Activated T-helper 17 cell treated with anti-CD3 and anti-CD28 coated beads, Interleukin-2, amount 50 U/mL, for 72 hours (primary cell): Measurements from ENCODE around the gene ANO7. TPM values are rescaled to one million over a fixed set of nuclear protein-coding genes. Genes with fewer than 3 reads are reported as not detected.
A peak's percentile ranks its signal among the peaks of the same experiment; 100 is the strongest.

Source experiments
- ATAC-seq: fragments of 150-1000 bp; cut with Tn5 transposase; replicated peaks from 2 replicates; pipeline ENCODE4 v1.10.0; 2021; ENCODE audit warnings: mild to moderate bottlenecking, moderate library complexity
- H3K27ac Mint-ChIP-seq: one replicate; pipeline ENCODE4 v1.8.0; 2022; ENCODE audit warnings: mixed read lengths
- H3K27me3 Mint-ChIP-seq: one replicate; pipeline ENCODE4 v1.8.0; 2022; ENCODE audit warnings: mixed read lengths
- H3K36me3 Mint-ChIP-seq: one replicate; pipeline ENCODE4 v1.8.0; 2022; ENCODE audit warnings: low read depth, mild to moderate bottlenecking, mixed read lengths
- H3K4me1 Mint-ChIP-seq: one replicate; pipeline ENCODE4 v1.8.0; 2022; ENCODE audit warnings: mixed read lengths
- H3K4me3 Mint-ChIP-seq: one replicate; pipeline ENCODE4 v1.8.0; 2022; ENCODE audit warnings: mild to moderate bottlenecking, mixed read lengths
- H3K9me3 Mint-ChIP-seq: one replicate; pipeline ENCODE4 v1.8.0; 2022; ENCODE audit warnings: mixed read lengths
- total RNA-seq, 2 donors: library from RNA; stranded (reverse); gene quantifications; one replicate each; pipeline ENCODE4 v1.2.3, GENCODE V29; 2022

ANO7 gene
- 10 to 100 TPM in 1 of 2 donors, 1 to 10 TPM in 1; 1.6 to 12.8 TPM for total RNA-seq

GRCh38 chr2:241188361-241189092 lies at the start of gene ANO7:
Gene ANO7 (plus strand): TSS chr2:241188677. CDS start chr2:241190064, 1,387 bp downstream.
- H3K9me3 Mint-ChIP-seq, result no peaks in the 10 kb centered on the region
- no peaks in the 10 kb centered on the region for H3K27me3 Mint-ChIP-seq
- H3K36me3 Mint-ChIP-seq, result peaks cover 3% of the 10 kb centered on the region
- H3K4me3 Mint-ChIP-seq, result no peak within 1 kb of the TSS
- no peak for ATAC-seq
- no peak within 1 kb of the TSS for H3K27ac Mint-ChIP-seq
- H3K4me1 Mint-ChIP-seq, result no peaks in the 10 kb centered on the region

- Mint-ChIP-seq H3K4me3 (no peak overlapping the region), H3K9me3 (no peaks in the 10 kb centered on the region), H3K27me3 (no peaks in the 10 kb centered on the region), H3K4me1 (no peaks in the 10 kb centered on the region), H3K36me3 (peaks cover 61% of the 10 kb centered on the region), H3K27ac (no peak overlapping the region)
- ATAC-seq, result no peak
These were observed 48.7 kb upstream of the ANO7 start for GRCh38 chr2:241139531-241140444.

GRCh38 chr2:241140445-241140840 lies 48.0 kb upstream of the ANO7 start:
- Mint-ChIP-seq H3K36me3 (peaks cover 61% of the 10 kb centered on the region), H3K4me3 (no peak overlapping the region), H3K27ac (peak overlapping the region; percentile 29), H3K9me3 (no peaks in the 10 kb centered on the region), H3K4me1 (no peaks in the 10 kb centered on the region), H3K27me3 (no peaks in the 10 kb centered on the region)
- ATAC-seq, result no peak

GRCh38 chr2:241141214-241141770 lies 47.2 kb upstream of the ANO7 start:
- Mint-ChIP-seq H3K4me3 (no peak overlapping the region), H3K4me1 (no peaks in the 10 kb centered on the region), H3K9me3 (no peaks in the 10 kb centered on the region), H3K27me3 (no peaks in the 10 kb centered on the region), H3K36me3 (peaks cover 53% of the 10 kb centered on the region), H3K27ac (peak overlapping the region; percentile 28)
- no peak for ATAC-seq

GRCh38 chr2:241142063-241142462 lies 46.4 kb upstream of the ANO7 start:
- ATAC-seq, result no peak
- Mint-ChIP-seq H3K4me1 (no peaks in the 10 kb centered on the region), H3K9me3 (no peaks in the 10 kb centered on the region), H3K27me3 (no peaks in the 10 kb centered on the region), H3K4me3 (no peak overlapping the region), H3K36me3 (peaks cover 49% of the 10 kb centered on the region), H3K27ac (peak overlapping the region; percentile 28)

GRCh38 chr2:241142593-241142992 lies 45.9 kb upstream of the ANO7 start:
- Mint-ChIP-seq H3K4me3 (no peak overlapping the region), H3K4me1 (no peaks in the 10 kb centered on the region), H3K27me3 (no peaks in the 10 kb centered on the region), H3K36me3 (peaks cover 48% of the 10 kb centered on the region), H3K27ac (no peak overlapping the region), H3K9me3 (no peaks in the 10 kb centered on the region)
- ATAC-seq, result no peak

GRCh38 chr2:241146286-241146685 lies 42.2 kb upstream of the ANO7 start:
- ATAC-seq, result no peak
- peaks cover 21% of the 10 kb centered on the region for H3K36me3 Mint-ChIP-seq
- H3K4me3 Mint-ChIP-seq, result no peak overlapping the region
- peaks cover 13% of the 10 kb centered on the region for H3K4me1 Mint-ChIP-seq
- no peaks in the 10 kb centered on the region for H3K27me3 Mint-ChIP-seq
- no peak overlapping the region for H3K27ac Mint-ChIP-seq
- H3K9me3 Mint-ChIP-seq, result no peaks in the 10 kb centered on the region

GRCh38 chr2:241147336-241147735 lies 41.1 kb upstream of the ANO7 start:
- peaks cover 11% of the 10 kb centered on the region for H3K36me3 Mint-ChIP-seq
- peak overlapping the region; percentile 97 for H3K4me3 Mint-ChIP-seq
- no peak for ATAC-seq
- peaks cover 24% of the 10 kb centered on the region for H3K4me1 Mint-ChIP-seq
- H3K27ac Mint-ChIP-seq, result no peak overlapping the region
- H3K9me3 Mint-ChIP-seq, result no peaks in the 10 kb centered on the region
- no peaks in the 10 kb centered on the region for H3K27me3 Mint-ChIP-seq

GRCh38 chr2:241148239-241148638 lies 40.2 kb upstream of the ANO7 start:
- Mint-ChIP-seq H3K4me1 (peaks cover 27% of the 10 kb centered on the region), H3K27ac (peak overlapping the region; percentile 91), H3K4me3 (peak overlapping the region; percentile 97), H3K9me3 (no peaks in the 10 kb centered on the region), H3K36me3 (peaks cover 12% of the 10 kb centered on the region), H3K27me3 (no peaks in the 10 kb centered on the region)
- no peak for ATAC-seq

GRCh38 chr2:241148891-241149674 lies 39.4 kb upstream of the ANO7 start, which contains the start of gene PASK:
Gene PASK (minus strand): TSS chr2:241149472. CDS start chr2:241143032, 6,440 bp downstream.
- H3K36me3 Mint-ChIP-seq, result peaks cover 20% of the 10 kb centered on the region
- peak; percentile 86 for ATAC-seq
- peak within 1 kb of the TSS; percentile 97 for H3K27ac Mint-ChIP-seq
- H3K4me1 Mint-ChIP-seq, result peaks cover 32% of the 10 kb centered on the region
- H3K9me3 Mint-ChIP-seq, result no peaks in the 10 kb centered on the region
- no peaks in the 10 kb centered on the region for H3K27me3 Mint-ChIP-seq
- peak within 1 kb of the TSS; percentile 97 for H3K4me3 Mint-ChIP-seq

- Mint-ChIP-seq H3K36me3 (peaks cover 24% of the 10 kb centered on the region), H3K9me3 (no peaks in the 10 kb centered on the region), H3K4me1 (peaks cover 32% of the 10 kb centered on the region), H3K27ac (peak overlapping the region; percentile 97), H3K4me3 (peak overlapping the region; percentile 97), H3K27me3 (no peaks in the 10 kb centered on the region)
- ATAC-seq, result no peak
These were observed 38.9 kb upstream of the ANO7 start for GRCh38 chr2:241149675-241149924.

- H3K4me3 Mint-ChIP-seq, result peak within 1 kb of the TSS; percentile 97
- H3K4me1 Mint-ChIP-seq, result peaks cover 37% of the 10 kb centered on the region
- H3K9me3 Mint-ChIP-seq, result no peaks in the 10 kb centered on the region
- H3K27ac Mint-ChIP-seq, result peak within 1 kb of the TSS; percentile 97
- ATAC-seq, result peak; percentile 75
- H3K27me3 Mint-ChIP-seq, result no peaks in the 10 kb centered on the region
- H3K36me3 Mint-ChIP-seq, result peaks cover 29% of the 10 kb centered on the region
These were observed 38.4 kb upstream of the ANO7 start, which contains the start of gene PPP1R7 for GRCh38 chr2:241149925-241150659. Gene PPP1R7 (plus strand): TSS chr2:241150467. CDS start chr2:241150496, 29 bp downstream.

GRCh38 chr2:241150660-241151530 lies 37.6 kb upstream of the ANO7 start:
- Mint-ChIP-seq H3K27me3 (no peaks in the 10 kb centered on the region), H3K36me3 (peaks cover 33% of the 10 kb centered on the region), H3K4me1 (peaks cover 38% of the 10 kb centered on the region), H3K27ac (peak overlapping the region; percentile 97), H3K4me3 (peak overlapping the region; percentile 97), H3K9me3 (no peaks in the 10 kb centered on the region)
- ATAC-seq, result peak; percentile 10
